ENCODE results near the gene BATF. TPM values are rescaled to one million over a fixed set of nuclear protein-coding genes. Genes with fewer than 3 reads are reported as not detected.

The BATF gene
- total RNA-seq, 1 donor from 2014 or later = 3.6 TPM

DNA sequence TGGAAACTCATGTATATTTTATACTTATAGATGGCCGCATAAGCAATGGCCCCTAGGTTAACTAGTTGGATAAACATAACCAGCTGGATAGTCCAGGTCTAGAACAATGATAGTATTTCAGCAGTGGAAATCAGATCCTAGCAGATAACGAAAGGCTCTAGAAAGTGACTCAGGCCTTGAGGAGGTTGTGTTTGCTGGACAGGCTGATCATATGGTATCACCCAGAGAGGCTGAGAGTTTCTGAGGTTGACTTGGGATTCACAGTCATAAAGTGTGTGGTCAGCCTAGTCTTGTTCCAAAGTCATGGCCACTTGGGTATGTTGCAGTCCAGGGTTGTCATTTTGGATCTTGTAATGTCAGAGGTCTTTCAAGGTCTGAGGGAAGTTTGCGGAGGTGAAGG is 73.0 kb downstream of the BATF start:
- DNase-seq (ENCODE audit: low read depth in 2 of 2) = no peak

Other genes with a start within 250 kb of the BATF start
- 7.8 and 278 TPM in 2 replicates for gene FOS, start 243.6 kb upstream of the BATF start, total RNA-seq
- gene JDP2, start 94.4 kb upstream of the BATF start, total RNA-seq = 3.3 and 21.4 TPM in 2 replicates
- 0.79 and 1.3 TPM in 2 replicates for gene FLVCR2, start 56.2 kb downstream of the BATF start, total RNA-seq
- gene ERG28, start 138.4 kb downstream of the BATF start, total RNA-seq = 5.0 TPM in 2 replicates
- gene TTLL5, start 138.8 kb downstream of the BATF start, total RNA-seq = 20.0 and 20.4 TPM in 2 replicates

Measured in lung microvascular endothelial cell (primary cell).